ENCODE data around the gene FRYL.

- TF ChIP-seq CTCF (IDR thresholded peaks at IDR 0.05; ENCODE audit: insufficient read depth, low read length) (no peak), SPI1 (IDR thresholded peaks at IDR 0.05; ENCODE audit: borderline replicate concordance, low read depth) (no peak), POLR2AphosphoS5 (IDR thresholded peaks at IDR 0.05; ENCODE audit: low read depth) (no peak)
These were observed 112.9 kb downstream of the FRYL start for GRCh38 chr4:48667148-48667547.
